Ovary (tissue), 9 donors: ENCODE measurements around the gene TRAK1. TPM values are rescaled to one million over a fixed set of nuclear protein-coding genes. Genes with fewer than 3 reads are reported as not detected.

Source experiments
- DNase-seq, 5 donors: peaks; one replicate each; pipeline ENCODE4 v3.0.0-alpha.2; 2019 to 2020
- H3K27ac ChIP-seq, 2 donors: fragments of 200-600 bp; one replicate each; pipeline versions ENCODE4 v1.5.1 to v1.8.0; 2019 to 2022
- H3K27me3 ChIP-seq: fragments of 200-600 bp; one replicate; pipeline ENCODE4 v1.8.0; 2022
- H3K36me3 ChIP-seq: fragments of 200-600 bp; sonication (generic); one replicate; pipeline ENCODE4 v1.5.1; 2019
- H3K4me1 ChIP-seq: one replicate; pipeline ENCODE4 v1.8.1; 2013; ENCODE audit warnings: mild to moderate bottlenecking, moderate library complexity; ENCODE audit not compliant: insufficient read depth
- H3K4me3 ChIP-seq: fragments of 200-600 bp; sonication (generic); one replicate; pipeline ENCODE4 v1.5.1; 2017
- H3K9me3 ChIP-seq, 2 donors: fragments of 200-600 bp in 1 of 2; sonication (generic) in 1 of 2; one replicate each; pipeline versions ENCODE4 v1.5.1 to v1.8.1; 2013 to 2019; ENCODE audit warnings: mild to moderate bottlenecking in 1 of 2, moderate library complexity in 1 of 2
- EP300 ChIP-seq: sonication (generic); formaldehyde crosslinking; IDR thresholded peaks from one replicate; pipeline ENCODE4 v1.6.1; 2017; ENCODE audit warnings: antibody characterized with exemption
- POLR2A ChIP-seq: fragments of 450-650 bp; IDR thresholded peaks from one replicate; pipeline ENCODE4 v1.6.1; 2017; ENCODE audit warnings: antibody characterized with exemption, mild to moderate bottlenecking, moderate library complexity
- WGBS, 3 donors: extraction: QIAGEN DNeasy Blood & Tissue Kit in 1 of 3; methylation state at CpG; one replicate each; pipeline versions ENCODE4 v1.1.5 to v1.1.7; 2013 to 2017; 5-methylcytosine and 5-hydroxymethylcytosine counted together
- intact Hi-C, 4 donors: fragments of 100-400 bp; cut with DNase I; formaldehyde crosslinking; loops; one replicate each; pipeline versions ENCODE4 v1.11.0 to v1.15.1; 2022 to 2023
- polyA plus RNA-seq, 2 donors: library from polyadenylated mRNA; stranded (reverse); fragments of 200-250 nt in 1 of 2; fragments of 350-450 nt in 1 of 2; fragmentation: Illumina TruSeq in 1 of 2; extraction: RNeasy Lipid Tissue Mini Kit (QIAGEN cat#74804) in 1 of 2; gene quantifications; one replicate each; pipeline ENCODE4 v1.2.3, GENCODE V29; 2013 to 2014
- total RNA-seq, 7 donors: library from RNA; depleted of rRNA in 2 of 7; stranded (reverse); fragments of >200 nt in 2 of 7; fragmentation: NEBNext Ultra II Directional in 3 of 7; extraction: Animal tissue kit (Norgen Biotek cat#: 25700) in 3 of 7; gene quantifications; one replicate each; pipeline versions ENCODE4 v1.1.0 to v1.2.4, GENCODE V29; 2016 to 2023
- TF ChIP-seq, protein P1 (sequence below), 3 donors: fragments of 450-650 bp in 2 of 3; fragments of 200-600 bp in 1 of 3; IDR thresholded peaks; one replicate each; pipeline versions ENCODE4 v1.5.1 to v1.8.0; 2016 to 2022; ENCODE audit warnings: antibody characterized with exemption in 3 of 3, mild to moderate bottlenecking in 1 of 3
- donor health status: DM: no; HTN: no; CAD: no; lungs with moderate emphysema.
- donor health status: DM: no; HTN: no; CAD: no.
- donor health status: Bipolar disorder and iron deficiency.
- donor health status: DM: yes; HTN: yes; CAD: no.
- donor health status: DM: no; HTN: no; CAD: no.
- donor health status: DM: yes; HTN: yes; CAD: no.

TRAK1 gene
- total and polyA plus RNA-seq, 9 donors = 7.1 to 17.7 (median 14.9) TPM

DNA sequence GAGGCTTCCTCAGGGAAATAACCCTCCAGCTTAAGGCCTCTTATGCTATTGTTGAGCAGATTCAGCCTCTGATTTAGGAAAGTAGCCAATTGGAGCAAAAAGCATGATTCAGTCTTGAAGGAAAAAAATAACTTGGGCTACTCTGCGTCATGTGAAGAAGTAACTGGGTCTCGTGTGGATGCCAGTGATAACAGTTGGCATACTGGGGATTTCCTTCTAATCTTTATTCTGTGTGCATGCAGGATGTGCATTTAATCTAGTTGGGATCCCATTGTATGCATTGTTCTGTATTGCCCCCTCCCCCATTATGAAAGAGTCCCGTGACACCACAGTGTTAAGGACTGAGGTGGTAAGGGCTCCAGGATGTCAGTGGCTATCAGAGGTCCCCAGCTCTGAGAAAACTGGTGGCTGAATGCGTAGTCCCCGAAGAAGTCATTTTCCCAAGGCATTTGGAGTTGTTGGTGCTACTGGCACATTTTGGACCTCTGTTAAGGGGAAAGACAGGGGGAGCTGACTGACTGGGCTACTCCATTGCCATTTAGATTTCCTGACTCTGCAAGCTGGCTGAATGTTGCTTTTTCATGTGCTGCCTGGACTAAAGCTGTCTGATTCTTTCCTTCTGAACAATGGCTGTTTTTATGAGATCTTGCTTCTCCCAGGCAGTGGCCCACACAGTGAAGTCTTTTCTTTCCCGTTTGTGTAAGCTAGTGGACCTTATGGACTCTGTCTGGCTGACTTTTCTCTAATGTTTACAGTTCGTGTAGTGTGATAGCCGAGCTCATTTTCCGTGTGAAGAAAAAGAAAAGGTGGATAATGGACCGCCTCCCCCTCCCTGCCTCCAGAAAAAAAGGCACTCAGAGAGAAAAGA lies 38.4 kb upstream of the TRAK1 start:
- no peaks in the 10 kb centered on the region for H3K27me3 ChIP-seq
- H3K9me3 ChIP-seq = no peaks in the 10 kb centered on the region
- TF ChIP-seq POLR2A (no peak), EP300 (no peak)
- TF ChIP-seq, protein P1, sequence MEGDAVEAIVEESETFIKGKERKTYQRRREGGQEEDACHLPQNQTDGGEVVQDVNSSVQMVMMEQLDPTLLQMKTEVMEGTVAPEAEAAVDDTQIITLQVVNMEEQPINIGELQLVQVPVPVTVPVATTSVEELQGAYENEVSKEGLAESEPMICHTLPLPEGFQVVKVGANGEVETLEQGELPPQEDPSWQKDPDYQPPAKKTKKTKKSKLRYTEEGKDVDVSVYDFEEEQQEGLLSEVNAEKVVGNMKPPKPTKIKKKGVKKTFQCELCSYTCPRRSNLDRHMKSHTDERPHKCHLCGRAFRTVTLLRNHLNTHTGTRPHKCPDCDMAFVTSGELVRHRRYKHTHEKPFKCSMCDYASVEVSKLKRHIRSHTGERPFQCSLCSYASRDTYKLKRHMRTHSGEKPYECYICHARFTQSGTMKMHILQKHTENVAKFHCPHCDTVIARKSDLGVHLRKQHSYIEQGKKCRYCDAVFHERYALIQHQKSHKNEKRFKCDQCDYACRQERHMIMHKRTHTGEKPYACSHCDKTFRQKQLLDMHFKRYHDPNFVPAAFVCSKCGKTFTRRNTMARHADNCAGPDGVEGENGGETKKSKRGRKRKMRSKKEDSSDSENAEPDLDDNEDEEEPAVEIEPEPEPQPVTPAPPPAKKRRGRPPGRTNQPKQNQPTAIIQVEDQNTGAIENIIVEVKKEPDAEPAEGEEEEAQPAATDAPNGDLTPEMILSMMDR (IDR thresholded peaks at IDR 0.05) = no peak
- H3K36me3 ChIP-seq = no peaks in the 10 kb centered on the region
- intact Hi-C loops = no loop called here
- H3K4me1 ChIP-seq = peaks cover 7% of the 10 kb centered on the region
- H3K4me3 ChIP-seq = no peak overlapping the region
- DNase-seq = no peak
- H3K27ac ChIP-seq = no peak overlapping the region
- WGBS, 3 donors = 34 to 39% (median 35%) methylated on average over 10 of the region's 10 CpGs

DNA sequence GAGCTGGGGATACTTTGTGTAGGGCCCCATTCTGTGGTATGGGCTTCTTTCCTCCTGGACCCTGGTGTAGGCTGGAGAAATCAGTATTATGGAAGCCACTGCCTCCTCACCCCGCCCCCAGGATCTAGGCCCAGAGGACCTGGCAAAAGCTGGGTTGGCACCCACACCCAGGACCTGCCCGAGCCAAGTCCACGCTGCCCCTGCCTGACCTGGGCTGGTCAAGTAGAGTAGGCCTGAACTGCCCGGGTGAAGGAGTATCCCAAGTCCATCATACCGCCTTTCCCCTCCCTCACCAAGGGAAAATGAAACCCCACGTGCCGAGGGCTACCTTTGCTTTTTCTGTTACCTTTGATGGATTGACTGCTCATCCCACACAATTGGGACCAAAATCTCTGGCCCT lies 37.7 kb upstream of the TRAK1 start:
- Histone ChIP-seq H3K27me3 (no peaks in the 10 kb centered on the region), H3K36me3 (no peaks in the 10 kb centered on the region), H3K4me1 (peaks cover 7% of the 10 kb centered on the region), H3K27ac (no peak overlapping the region), H3K4me3 (no peak overlapping the region), H3K9me3 (no peaks in the 10 kb centered on the region)
- TF ChIP-seq, protein P1 (IDR thresholded peaks at IDR 0.05) = no peak
- no peak for TF ChIP-seq EP300
- TF ChIP-seq POLR2A = no peak
- intact Hi-C loops = no loop called here
- DNase-seq = no peak
- WGBS, 3 donors = 76 to 89% (median 84%) methylated on average over 7 of the region's 7 CpGs

DNA sequence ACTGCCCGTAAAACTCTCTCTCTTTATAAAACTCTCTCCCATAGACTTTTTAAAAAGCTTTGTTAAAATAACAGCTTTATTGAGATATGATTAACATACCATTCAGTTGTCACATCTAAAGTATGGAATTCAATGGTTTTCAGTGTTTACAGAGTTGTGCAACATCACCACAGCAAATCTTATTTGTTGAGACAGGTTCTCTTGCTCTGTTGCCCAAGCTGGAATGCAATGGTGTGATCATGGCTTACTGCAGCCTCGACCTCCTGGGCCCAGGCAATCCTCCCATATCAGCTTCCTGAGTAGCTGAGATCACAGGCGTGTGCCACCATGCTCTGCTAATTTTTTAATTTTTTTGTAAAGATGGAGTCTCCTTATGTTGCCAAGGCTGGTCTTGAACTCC lies 35.9 kb upstream of the TRAK1 start:
- DNase-seq = no peak
- TF ChIP-seq POLR2A (no peak), EP300 (no peak)
- TF ChIP-seq, protein P1 (IDR thresholded peaks at IDR 0.05) = no peak
- no peaks in the 10 kb centered on the region for H3K36me3 ChIP-seq
- intact Hi-C loops = no loop called here
- H3K27ac ChIP-seq = no peak overlapping the region
- H3K4me3 ChIP-seq = no peak overlapping the region
- no peaks in the 10 kb centered on the region for H3K27me3 ChIP-seq
- peaks cover 7% of the 10 kb centered on the region for H3K4me1 ChIP-seq
- no peaks in the 10 kb centered on the region for H3K9me3 ChIP-seq
- 91 to 94% (median 93%) methylated on average over 3 of the region's 3 CpGs for WGBS, 3 donors

DNA sequence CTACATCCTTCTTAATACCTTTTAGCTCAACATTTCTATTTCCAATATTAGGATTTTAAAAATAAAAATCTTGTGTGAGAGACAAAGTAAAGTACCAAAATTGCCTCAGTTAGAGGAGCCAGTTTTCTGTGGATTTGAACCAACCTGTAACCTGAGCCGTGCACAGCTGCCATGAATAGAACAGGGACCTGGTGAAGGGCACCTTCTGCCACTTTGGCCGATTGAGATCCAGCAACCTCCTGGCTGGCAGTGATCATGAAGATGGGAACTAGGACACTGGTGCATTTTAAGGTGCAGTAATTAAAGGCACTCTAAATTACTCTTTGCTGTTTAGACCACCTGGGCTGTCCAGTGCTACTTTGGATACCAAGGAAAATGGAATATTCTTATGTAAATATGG lies 34.3 kb upstream of the TRAK1 start:
- H3K27me3 ChIP-seq = no peaks in the 10 kb centered on the region
- H3K27ac ChIP-seq = no peak overlapping the region
- no peak overlapping the region for H3K4me3 ChIP-seq
- DNase-seq = no peak
- intact Hi-C loops = no loop called here
- 93 to 95% (median 94%) methylated on average over 2 of the region's 2 CpGs for WGBS, 3 donors
- no peak for TF ChIP-seq EP300
- TF ChIP-seq, protein P1 (IDR thresholded peaks at IDR 0.05) = no peak
- TF ChIP-seq POLR2A = no peak
- no peaks in the 10 kb centered on the region for H3K9me3 ChIP-seq
- peaks cover 7% of the 10 kb centered on the region for H3K4me1 ChIP-seq
- H3K36me3 ChIP-seq = no peaks in the 10 kb centered on the region
